ENCODE measurements around the gene HPCAL1.

HPCAL1 gene

DNA sequence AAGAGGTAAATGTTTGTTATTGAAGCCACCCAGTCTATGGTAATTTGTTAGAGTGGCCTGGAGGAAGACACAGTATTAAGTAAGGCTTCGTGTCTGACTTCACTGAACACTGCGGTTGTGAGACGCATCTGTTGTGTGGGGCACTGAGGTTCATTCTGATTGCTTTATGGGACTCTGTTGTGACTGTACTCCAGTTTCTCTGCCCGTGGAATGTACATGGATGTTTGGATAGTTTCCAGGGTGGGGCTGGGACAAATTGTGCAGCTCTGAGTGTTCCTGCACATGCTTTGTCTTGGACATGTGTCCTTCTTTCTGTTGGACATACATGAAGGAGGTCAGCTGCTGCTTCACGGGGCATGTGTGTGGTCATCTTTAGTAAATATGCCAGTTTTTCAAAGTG, 86.9 kb downstream of the HPCAL1 start:
- DNase-seq (ENCODE audit: low read depth in 2 of 2) = no peak

DNA sequence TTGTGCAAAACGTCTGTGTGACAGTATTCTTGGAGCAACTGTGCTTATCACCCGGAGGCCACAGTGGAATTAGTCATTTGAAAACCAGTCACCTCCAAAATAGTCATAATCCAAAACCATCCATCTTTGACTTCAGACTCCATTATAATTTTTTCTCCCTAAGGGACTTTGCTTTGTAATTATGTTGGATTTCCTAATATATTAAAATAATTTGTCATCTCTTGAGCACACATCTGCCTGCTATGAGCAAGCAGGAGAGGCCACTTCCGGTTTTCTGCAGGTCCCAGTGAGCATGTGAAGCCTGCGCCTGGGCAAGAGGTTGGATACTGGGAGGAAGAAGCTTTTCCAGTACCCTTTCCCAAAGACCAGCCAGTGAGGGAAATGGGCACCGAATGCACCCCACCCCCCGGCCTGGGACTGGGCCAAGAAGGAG, 87.7 kb downstream of the HPCAL1 start:
- no peak for DNase-seq (ENCODE audit: low read depth in 2 of 2)

DNA sequence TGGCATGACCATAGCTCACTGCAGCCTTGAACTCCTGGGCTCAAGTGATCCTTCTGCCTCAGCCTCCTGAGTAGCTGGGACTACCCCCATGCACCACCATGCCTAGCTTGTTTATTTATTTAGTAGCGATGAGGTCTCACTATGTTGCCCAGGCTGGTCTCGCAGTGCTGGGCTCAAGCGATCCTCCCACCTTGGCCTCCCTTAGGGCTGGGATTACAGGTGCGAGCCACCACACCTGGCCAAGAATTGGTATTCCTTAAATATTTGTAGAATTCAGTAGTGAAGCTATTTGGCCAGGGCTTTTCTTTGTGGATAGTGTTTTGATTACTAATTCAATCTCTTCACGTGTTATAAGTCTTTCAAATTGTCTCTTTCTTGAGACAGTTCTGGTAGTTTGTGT, 89.4 kb downstream of the HPCAL1 start:
- no peak for DNase-seq (ENCODE audit: low read depth in 2 of 2)

DNA sequence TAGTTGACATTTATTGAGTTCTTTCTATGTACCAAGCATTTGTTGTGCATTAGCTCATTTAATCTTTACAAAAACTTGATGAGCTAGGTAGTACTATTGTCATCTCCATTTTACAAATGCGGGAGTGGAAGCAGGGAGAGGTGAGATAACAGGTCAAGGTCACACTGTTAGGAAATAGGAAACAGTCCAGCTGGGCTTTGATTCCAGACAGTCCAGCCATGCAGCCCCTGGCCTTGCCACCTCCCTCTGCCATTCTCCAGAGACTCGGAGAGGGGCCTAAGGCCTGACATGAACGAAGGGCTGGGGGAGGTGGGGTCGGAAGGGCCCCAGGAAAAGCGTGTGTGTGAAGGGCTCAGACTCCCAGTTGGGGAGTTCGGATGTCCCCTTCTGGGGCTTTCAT, 89.8 kb downstream of the HPCAL1 start:
- DNase-seq (ENCODE audit: low read depth in 2 of 2) = no peak

DNA sequence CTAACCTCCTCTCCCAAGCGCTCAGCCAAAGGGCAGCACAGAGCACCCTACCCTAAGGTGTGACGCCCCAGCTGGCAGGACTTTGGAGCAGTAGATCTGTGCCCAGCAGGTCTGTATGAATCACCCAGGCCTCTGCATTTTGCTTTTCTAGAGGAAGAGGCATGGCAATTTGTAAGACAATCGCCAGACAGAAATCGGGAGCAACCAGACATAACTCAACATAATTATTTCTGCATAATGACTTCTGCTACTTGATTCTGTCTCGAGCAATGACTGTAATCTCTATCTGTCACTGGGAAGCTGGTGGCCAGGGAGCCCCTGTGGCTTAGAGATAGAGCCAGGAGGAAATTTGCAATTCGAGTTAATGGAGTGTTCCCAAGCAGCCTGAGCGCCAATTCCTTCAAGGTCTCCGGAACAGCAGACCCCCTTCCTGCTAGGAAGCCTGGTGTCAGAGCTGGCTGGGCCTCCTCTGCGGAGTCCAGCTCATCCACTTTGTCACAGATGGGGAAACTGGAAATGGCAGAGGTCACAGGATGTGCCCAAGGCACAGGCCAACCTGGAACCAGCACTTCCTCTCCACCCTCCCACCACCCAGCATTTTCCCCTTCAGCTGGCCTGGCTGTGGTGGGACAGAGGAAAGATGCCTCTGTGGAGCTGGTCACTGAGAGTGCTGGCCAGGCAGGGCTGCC, 90.4 kb downstream of the HPCAL1 start:
- no peak for DNase-seq (ENCODE audit: low read depth in 2 of 2)

DNA sequence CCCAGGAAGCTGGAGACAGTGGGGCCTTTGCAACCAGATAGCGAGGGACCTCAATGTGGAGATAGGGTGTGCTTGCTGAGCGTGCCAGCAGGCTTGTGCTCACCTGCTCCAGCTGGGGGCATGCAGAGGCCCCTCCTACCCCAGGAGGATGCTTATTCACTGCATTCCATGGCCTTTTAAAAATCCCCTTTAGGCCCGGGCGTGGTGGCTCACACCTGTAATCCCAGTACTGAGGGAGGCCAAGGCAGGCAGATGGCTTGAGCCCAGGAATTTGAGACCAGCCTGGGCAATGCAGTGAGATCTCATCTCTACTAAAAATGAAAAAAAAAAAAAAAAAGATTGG, 90.9 kb downstream of the HPCAL1 start:
- DNase-seq (ENCODE audit: low read depth in 2 of 2) = no peak

DNA sequence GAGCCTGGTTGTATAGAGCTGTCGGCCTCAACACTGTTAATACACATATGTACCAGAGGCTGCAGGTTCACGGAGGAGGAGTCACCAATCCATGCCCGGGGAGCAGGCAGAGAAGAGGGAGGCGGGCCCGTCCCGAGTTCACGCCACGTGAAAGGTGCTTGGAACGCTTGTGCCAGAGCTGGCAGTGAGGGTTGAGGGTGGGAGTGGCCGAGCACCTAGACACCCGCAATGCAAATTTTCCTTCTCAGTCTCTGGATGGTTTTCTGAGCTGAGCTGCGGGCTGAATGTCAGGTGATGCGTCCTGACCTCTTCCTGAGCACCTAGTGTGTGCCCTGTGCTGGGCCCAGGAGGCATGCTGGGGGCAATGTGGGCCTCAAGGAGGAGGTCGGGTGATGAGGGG, 93.2 kb downstream of the HPCAL1 start:
- DNase-seq (ENCODE audit: low read depth in 2 of 2) = no peak

DNA sequence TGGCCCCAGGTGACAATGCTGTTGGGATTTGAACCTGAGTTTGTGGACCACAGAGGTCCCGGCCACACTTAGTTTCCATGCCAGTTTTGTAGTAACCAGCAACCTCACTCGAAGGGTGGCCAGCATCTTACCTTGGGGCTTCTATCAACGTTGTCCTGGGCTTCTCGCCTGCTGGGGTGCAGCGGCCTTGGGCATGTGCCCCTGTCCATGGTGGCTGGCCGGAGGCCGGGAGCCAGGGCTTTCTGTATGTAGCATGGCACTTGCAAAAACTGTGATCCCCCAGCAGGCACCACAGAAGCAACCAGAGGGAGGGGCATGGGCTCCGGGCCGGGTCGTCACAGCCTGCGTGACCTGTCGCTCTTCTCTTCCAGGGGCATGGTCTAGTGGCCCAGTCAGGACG, 93.8 kb downstream of the HPCAL1 start:
- DNase-seq (ENCODE audit: low read depth in 2 of 2) = no peak

DNA sequence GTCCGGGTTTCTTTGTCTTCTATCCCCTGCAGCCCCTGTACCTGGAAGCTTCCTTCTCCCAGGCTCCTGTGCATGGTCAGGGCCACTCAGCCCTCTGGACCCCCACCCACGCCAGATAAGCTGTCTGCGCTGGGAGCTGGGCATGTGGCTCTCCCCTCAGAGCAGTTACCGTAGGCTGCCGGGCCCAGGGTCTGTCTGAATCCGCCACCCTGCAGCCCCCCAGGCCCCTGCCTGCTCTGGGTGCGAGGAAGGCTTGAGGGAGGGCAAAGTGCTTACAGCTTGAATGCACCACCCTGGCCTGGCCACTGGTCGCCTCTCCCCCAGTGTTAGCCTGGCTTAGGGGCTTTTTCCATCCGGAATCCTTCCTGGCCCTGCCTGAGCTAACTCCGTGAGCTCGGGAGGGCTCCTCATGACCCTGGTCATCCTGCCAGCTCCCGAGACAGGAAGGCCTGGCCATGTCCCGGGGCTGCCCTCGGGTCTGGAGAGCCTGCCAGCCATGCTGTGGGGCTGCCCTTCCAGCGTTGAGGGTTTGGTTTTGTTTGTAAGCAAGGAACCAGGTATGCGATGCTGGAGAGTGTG, 94.7 kb downstream of the HPCAL1 start:
- DNase-seq (ENCODE audit: low read depth in 2 of 2) = no peak

DNA sequence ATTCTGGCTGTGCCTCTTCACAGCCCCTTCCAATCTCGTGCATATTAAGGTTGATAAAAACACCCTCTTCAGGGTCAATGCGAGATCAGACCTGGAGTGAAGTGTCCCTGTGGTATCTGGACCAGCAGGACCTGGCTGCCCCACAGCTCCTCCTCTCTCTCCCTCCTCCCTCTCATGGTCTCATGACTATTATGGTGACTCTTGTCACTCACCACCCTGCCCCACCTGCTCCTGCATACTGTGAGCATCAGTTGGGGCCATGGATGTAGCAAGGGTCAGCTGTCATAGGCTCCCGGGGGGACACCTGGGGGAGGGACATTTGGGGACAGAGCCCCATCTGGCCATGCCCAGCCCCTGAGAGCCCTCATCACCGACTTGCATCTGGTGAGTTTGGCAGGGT, 95.2 kb downstream of the HPCAL1 start:
- no peak for DNase-seq (ENCODE audit: low read depth in 2 of 2)

DNA sequence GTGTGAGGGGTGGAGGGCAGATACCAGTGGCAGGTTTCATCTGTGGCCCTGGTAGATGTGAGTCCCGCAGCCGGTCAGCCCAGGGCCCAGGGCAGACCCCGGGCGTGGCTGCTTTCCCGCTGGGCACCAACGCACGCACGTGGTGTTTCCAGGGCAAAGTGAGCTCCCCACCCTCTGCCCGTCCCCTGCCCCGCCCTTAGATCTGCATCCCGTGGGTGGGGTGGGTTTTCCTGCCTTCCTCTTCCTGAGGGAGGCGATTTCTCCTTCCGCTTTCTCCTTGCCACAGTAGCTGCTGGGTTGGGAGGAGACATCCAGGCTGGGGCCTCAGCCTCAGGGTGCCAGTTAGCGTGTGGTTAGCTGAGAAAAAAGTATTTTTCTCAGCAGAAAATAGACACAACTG, 95.8 kb downstream of the HPCAL1 start:
- DNase-seq (ENCODE audit: low read depth in 2 of 2) = no peak

DNA sequence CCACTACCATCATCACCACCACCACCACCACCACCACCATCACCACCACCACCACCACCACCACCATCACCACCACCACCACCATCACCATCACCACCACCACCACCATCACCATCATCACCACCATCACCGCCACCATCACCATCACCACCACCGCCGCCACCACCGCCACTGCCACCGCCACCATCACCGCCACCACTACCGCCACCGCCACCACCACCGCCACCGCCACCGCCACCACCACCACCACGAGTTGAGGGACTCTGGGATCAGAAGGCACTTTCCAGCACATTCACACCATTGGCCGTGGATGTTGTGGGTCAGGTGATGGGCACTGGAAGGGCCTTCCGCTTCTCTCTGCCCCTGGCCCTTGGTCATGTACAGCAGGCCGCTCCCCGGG, 96.7 kb downstream of the HPCAL1 start:
- DNase-seq (ENCODE audit: low read depth in 2 of 2) = no peak

DNA sequence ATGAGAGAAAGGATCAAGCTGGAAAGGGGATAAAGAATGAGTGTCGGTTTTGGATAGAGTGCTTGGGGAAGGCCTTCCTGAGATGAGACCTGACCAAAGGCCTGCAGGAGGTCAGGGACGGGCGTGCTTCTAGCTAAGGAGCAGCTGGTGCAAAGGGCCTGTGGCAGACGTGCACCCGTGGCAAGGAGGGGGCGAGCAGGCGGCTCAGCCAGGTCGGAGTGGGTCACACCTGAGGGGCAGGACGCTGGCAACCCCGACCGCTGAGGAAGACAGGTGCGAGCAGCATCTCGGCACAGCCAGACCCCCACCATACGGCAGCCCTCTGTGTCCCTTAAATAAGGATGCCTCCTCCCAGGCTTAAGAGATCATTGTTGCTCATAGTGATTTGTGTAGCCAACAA, 97.3 kb downstream of the HPCAL1 start:
- no peak for DNase-seq (ENCODE audit: low read depth in 2 of 2)

DNA sequence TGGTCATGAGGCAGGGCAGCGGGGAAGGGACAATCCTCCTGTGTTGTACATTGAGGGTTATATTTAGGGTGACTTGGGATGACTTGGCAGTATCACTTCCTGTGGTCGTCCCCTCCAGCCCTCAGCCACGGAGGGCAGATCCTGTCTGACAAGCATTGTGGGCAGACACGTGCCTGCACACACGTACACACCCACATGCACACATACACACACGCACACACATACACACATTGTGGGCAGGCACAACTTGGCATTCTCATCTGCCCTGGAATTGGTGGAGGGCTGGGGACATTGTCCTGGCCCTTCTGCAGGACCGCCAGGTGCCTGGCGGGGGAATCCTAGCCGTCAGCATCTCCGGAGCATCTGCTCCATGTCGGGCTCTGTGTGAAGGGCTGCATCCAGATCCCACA, 97.9 kb downstream of the HPCAL1 start:
- no peak for DNase-seq (ENCODE audit: low read depth in 2 of 2)

DNA sequence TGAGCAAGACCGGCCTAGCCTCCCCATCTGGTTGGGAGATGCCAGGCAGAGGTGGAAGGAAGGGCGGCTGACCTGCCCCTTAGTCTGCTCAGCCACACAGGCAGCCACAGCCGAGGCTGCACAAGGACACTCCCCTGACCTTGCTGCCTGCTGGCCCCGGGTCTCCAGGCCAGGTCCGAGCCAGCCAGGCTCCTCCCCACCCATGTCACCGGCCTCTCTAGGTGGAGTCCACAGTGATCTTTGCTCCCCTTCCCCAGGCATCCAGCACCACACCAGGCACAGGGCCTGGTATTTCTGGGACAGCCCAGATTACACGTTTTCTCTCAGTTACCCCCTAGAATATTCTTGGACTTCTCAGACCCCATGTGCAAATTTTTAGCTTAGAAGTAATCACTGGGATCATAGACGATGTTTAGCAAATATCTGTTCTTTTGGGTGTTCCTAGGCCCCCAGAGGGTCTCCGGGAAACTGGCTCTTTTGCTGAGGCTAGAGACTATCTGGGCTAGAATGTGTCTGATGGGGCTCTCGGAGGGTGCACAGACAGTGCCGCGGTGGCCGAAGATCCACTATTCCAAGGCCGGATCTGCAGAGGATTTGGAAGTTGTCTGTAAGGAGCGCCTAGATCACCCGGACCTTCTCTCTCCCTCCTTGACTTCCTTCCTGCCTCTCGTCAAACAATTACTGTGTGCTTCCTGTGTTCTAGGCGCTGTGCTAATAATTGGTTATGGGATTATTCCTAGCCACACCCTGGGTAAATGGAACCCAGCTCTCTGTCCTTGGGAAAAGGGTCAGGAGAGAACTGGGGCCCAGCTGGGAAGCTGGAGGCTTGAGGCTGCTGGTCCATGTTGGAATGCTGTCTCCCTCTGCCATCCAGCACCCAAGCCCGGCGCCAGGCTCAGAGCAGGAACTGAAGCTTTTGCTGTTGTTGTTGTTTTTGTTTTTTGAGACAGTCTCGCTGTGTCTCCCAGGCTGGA, 98.6 kb downstream of the HPCAL1 start:
- no peak for DNase-seq (ENCODE audit: low read depth in 2 of 2)

DNA sequence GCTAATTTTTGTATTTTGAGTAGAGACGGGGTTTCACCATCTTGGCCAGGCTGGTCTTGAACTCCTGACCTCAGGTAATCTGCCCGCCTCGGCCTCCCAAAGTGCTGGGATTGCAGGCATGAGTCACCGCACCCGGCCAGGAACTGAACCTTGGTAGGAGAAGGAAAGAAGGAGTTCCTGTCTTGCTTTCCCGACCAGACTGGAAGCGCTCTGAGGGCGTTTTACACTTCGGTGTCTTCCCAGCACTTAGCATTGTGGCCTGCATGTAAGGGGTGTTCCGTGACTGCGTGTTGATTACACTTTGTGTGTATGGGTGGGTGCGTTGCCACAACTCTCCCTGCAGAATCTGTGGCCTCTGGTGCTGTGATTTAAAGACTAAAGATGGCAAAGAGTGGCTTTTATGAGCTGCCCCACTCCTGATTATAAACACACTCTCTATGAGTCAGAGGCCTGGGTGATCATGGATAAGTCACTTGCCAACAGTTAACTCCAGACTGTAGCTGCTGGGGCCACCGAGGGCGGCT, 99.4 kb downstream of the HPCAL1 start:
- DNase-seq (ENCODE audit: low read depth in 2 of 2) = no peak

DNA sequence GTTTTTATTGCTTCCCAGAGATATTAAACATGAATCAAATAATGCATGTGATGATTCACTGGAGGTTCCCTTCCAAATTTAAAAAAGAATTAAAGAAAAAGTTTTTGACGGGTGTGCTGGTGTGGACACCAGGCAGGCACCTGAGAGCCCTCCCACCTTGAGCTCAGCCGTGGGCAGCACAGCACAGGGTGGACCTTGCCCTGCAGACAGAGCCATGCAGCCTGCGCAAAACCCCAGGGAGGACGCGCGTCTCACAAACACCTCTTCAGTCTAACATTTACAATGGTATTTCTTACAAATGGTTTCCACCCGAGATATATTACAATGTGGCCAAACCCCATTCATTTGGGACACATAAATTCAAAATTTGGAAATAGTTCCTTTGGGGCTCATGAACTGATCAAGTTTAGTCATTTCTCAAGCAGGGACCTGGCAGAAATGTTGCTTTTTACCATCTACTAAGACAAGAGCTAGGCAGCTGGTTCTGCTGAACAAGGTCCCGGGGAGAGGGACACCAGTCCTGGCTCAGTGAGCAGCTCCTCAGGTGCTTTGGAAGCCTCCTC, 100.0 kb downstream of the HPCAL1 start:
- DNase-seq (ENCODE audit: low read depth in 2 of 2) = no peak

DNA sequence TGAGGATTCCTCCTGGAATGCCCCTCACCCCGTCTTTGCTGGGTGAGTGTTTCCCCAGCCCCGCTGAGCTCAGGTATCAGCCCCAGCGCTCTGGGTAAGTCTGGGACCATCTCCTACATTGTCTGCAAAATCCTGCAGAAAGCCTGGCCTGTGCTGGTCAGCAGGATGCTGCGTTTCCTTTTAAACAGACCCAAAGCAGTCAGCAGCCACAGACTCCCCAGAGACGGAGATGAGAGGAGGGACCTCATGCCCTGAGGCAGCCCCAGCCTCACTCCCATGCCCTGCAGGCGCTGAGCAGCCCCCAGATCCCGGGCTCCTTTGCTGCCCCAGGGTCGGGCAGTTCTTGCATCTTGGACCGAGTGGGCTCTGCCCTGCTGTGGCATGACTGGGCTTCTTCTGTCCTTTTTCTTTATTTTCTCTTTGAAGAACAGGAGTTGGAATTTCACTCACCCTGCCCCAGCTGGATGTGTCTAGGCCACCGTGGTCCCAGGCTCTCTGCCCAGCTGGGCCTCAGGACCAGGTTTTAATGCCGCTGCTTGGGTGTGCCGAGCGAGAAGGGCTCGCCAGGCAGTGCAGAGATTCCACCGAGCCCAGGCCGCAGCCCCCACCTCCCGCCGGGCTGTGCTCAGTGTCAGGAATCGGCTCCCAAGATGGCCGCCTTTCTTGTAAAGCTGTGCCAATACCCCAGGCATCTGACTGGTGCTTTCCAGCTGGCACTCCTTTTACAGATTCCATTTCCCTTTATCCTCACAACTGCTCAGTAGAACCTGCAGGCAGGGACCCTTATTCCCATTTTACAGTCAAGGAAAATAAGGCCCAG, 101.8 kb downstream of the HPCAL1 start:
- no peak for DNase-seq (ENCODE audit: low read depth in 2 of 2)

DNA sequence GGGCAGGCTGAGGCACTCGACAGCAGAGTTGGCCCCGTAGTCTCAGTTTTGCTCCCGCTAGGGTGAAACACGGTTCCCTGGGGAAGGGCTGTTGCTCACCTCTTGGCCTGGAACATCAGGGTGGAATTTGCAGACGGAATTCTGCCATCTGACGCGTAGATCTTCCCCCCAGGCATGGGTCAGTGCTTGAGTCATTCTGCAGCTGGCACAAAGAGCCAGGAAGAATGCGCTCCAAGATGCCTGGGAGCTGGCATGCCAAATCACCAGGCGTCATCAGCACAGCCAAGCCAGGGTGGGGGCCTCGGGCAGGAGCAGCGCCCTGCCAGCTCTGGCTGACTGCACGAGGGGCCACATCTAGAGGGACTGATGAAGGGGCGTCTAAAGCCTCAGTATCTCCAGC, 102.7 kb downstream of the HPCAL1 start:
- DNase-seq (ENCODE audit: low read depth in 2 of 2) = no peak

DNA sequence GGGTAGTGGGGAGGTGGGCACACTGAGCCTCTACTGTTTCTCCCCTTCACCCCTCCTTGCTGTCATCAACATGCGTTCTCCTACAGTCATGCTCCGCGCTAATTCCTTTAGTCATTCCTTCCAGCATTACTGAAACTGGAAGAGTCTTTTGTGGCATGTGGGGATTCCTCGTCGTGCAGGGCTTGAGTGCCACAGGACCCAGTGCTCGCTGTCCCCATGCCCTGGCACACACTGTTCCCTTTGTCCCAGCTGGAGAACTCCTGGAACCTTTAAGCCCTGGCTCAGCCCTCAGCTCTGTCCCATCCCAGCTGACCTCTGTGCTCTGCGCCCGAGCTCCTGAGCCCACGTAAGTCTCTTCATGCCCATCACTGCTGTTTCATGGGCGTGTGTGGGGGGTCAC, 103.3 kb downstream of the HPCAL1 start:
- no peak for DNase-seq (ENCODE audit: low read depth in 2 of 2)

DNA sequence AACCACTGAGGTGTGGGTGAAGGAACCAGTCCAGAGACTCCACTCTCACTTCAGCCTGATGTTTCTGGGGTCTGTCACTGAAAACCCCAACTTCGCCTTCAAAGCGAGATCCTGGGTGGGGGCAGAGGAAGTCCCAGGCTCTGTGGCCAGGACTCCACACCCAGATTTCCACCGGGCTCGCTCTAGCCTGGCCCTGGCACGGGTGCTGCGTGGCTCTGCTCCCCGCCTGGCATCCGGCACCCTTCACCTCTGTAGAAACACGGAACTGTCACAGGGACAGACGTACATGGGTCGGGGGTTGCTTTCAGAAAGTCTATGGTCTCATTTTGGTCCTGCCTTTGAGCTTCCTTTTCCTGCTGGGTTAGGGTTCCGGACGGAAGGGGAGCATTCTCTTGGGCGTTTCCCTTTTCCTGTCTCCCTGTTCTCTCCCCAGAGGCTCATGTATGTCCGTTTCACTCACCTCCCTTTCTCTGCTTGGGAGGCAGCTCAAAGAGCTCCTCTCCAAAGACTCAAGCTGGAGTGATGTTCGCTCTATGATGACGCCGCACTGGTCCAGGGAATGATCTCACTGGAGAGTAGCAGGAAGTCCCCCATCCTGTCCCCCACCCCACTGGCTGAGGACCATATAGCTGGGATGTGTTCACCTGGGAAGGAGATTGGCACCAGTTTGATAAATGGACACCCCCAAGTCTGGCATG, 103.9 kb downstream of the HPCAL1 start:
- no peak for DNase-seq (ENCODE audit: low read depth in 2 of 2)

All from stimulated activated CD8-positive, alpha-beta memory T cell treated with anti-CD3 and anti-CD28 coated beads, Interleukin-7, amount 100 ng/mL, for 1 hour (primary cell).